K562 (cell line): ENCODE measurements around the gene ARHGAP15.

Experiments
- TAF1 ChIP-seq: IDR thresholded peaks from 2 replicates; pipeline ENCODE4 v1.6.1; 2011; ENCODE audit warnings: mild to moderate bottlenecking, low read length, moderate library complexity; ENCODE audit not compliant: insufficient read depth, control insufficient read depth, severe bottlenecking; ENCODE audit errors: extremely low read depth
- ZBTB8A ChIP-seq: fragments of 450-650 bp; IDR thresholded peaks from 2 replicates; pipeline ENCODE4 v1.6.1; 2018; ENCODE audit warnings: mild to moderate bottlenecking, moderate library complexity; ENCODE audit not compliant: partially characterized antibody
- ZNF184 ChIP-seq: sonication (generic); formaldehyde crosslinking; IDR thresholded peaks from 2 replicates; pipeline ENCODE4 v1.5.0; 2020; ENCODE audit warnings: missing genetic modification reagents
- ZNF232 ChIP-seq: sonication (generic); formaldehyde crosslinking; IDR thresholded peaks from 2 replicates; pipeline ENCODE4 v1.8.0; 2022; ENCODE audit warnings: mild to moderate bottlenecking, missing genetic modification reagents
- TF ChIP-seq, protein P1 (sequence below): fragments of 450-650 bp; IDR thresholded peaks from 2 replicates; pipeline ENCODE4 v1.6.1; 2016; ENCODE audit warnings: mild to moderate bottlenecking

DNA sequence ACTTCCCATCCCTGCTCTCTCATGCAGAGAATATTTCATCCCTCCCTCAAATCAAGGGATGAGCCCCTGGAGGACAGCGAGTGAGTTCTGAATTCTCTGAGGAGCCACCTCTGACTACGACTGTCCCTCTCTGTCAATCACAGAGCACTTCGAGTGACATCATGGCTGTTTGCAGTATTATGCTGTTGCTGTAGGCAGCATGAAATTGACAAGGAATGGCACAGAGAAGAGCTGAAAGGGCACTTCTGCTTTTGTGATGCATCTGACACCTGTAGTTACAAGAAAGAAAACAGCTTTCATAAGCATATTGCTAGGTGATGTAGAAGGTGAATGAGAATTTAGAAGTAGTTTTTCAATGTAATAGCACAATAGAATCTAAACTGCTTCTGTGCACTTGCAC, 166.9 kb downstream of the ARHGAP15 start:
- TF ChIP-seq ZBTB8A (no peak), ZNF232 (no peak), ZNF184 (CRISPR knock-in tag) (no peak), TAF1 (no peak)
- TF ChIP-seq, protein P1, sequence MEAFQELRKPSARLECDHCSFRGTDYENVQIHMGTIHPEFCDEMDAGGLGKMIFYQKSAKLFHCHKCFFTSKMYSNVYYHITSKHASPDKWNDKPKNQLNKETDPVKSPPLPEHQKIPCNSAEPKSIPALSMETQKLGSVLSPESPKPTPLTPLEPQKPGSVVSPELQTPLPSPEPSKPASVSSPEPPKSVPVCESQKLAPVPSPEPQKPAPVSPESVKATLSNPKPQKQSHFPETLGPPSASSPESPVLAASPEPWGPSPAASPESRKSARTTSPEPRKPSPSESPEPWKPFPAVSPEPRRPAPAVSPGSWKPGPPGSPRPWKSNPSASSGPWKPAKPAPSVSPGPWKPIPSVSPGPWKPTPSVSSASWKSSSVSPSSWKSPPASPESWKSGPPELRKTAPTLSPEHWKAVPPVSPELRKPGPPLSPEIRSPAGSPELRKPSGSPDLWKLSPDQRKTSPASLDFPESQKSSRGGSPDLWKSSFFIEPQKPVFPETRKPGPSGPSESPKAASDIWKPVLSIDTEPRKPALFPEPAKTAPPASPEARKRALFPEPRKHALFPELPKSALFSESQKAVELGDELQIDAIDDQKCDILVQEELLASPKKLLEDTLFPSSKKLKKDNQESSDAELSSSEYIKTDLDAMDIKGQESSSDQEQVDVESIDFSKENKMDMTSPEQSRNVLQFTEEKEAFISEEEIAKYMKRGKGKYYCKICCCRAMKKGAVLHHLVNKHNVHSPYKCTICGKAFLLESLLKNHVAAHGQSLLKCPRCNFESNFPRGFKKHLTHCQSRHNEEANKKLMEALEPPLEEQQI: no peak
